Gastrocnemius medialis (tissue), 4 donors: Measurements from ENCODE around the gene PLEKHA1.

Source experiments
- POLR2A ChIP-seq, 2 donors: fragments of 450-650 bp; IDR thresholded peaks; one replicate each; pipeline ENCODE4 v1.6.1; 2017; ENCODE audit warnings: antibody characterized with exemption in 2 of 2, mild to moderate bottlenecking in 2 of 2, moderate library complexity in 2 of 2
- TF ChIP-seq, protein P1 (sequence below), 5 experiments: fragments of 450-650 bp in 3 of 5; fragments of 200-600 bp in 2 of 5; sonication (generic) in 2 of 5; IDR thresholded peaks in 4 of 5; conservative IDR thresholded peaks in 1 of 5; 1 replicate in 4 of 5; 2 replicates in 1 of 5; pipeline ENCODE4 v1.5.1; 2016 to 2019; ENCODE audit warnings: antibody characterized with exemption in 5 of 5, mild to moderate bottlenecking in 3 of 5, moderate library complexity in 3 of 5

DNA sequence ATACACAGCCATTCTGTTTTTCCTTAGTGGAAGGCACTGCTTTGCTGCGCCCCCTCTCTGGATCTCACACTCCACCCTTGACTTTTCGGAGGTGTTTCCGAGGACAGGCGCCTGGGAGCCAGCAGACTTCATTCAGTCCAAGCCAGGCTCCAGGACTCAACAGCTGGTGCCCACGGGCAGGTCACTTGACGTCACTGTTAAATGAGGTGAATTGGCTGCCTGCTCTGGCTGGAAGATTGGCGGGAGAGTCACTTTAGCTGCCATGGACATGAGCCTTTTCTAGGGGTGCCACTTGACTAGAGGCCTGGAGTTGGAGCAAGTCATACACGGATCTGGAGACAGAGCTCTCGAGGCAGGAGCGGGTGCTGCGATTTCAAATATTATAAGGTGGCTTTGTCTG, 90.1 kb downstream of the PLEKHA1 start:
- TF ChIP-seq, protein P1, sequence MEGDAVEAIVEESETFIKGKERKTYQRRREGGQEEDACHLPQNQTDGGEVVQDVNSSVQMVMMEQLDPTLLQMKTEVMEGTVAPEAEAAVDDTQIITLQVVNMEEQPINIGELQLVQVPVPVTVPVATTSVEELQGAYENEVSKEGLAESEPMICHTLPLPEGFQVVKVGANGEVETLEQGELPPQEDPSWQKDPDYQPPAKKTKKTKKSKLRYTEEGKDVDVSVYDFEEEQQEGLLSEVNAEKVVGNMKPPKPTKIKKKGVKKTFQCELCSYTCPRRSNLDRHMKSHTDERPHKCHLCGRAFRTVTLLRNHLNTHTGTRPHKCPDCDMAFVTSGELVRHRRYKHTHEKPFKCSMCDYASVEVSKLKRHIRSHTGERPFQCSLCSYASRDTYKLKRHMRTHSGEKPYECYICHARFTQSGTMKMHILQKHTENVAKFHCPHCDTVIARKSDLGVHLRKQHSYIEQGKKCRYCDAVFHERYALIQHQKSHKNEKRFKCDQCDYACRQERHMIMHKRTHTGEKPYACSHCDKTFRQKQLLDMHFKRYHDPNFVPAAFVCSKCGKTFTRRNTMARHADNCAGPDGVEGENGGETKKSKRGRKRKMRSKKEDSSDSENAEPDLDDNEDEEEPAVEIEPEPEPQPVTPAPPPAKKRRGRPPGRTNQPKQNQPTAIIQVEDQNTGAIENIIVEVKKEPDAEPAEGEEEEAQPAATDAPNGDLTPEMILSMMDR (IDR thresholded peaks at IDR 0.05 in 4 of 5, conservative IDR thresholded peaks at IDR 0.05 in 1 of 5), result no peak
- TF ChIP-seq POLR2A (IDR thresholded peaks at IDR 0.05), result no peak
